GM23338 (cell line): ENCODE measurements around the gene SRGAP2B.
"Not testable (repeated sequence)": the region's sequence is repeated elsewhere in the genome, so short reads cannot be mapped to it uniquely, and the experiment has no call there.

Experiments
- CREB1 ChIP-seq: fragments of 250-450 bp; sonication (Bioruptor Pico); IDR thresholded peaks from 2 replicates; pipeline ENCODE4 v1.5.0; 2020; ENCODE audit warnings: low read depth, mild to moderate bottlenecking, moderate library complexity
- POLR2AphosphoS5 ChIP-seq: IDR thresholded peaks from 2 replicates; pipeline ENCODE4 v1.6.1; 2016; ENCODE audit warnings: antibody characterized with exemption, low read depth
- TF ChIP-seq, protein P1 (sequence below), 2 experiments: fragments of 200-600 bp in 1 of 2; sonication (generic) in 1 of 2; conservative IDR thresholded peaks; 2 replicates each; pipeline versions ENCODE4 v1.5.1 to v1.6.1; 2016 to 2017; ENCODE audit warnings: antibody characterized with exemption in 2 of 2, low read depth in 2 of 2, mild to moderate bottlenecking in 2 of 2, moderate library complexity in 1 of 2

DNA sequence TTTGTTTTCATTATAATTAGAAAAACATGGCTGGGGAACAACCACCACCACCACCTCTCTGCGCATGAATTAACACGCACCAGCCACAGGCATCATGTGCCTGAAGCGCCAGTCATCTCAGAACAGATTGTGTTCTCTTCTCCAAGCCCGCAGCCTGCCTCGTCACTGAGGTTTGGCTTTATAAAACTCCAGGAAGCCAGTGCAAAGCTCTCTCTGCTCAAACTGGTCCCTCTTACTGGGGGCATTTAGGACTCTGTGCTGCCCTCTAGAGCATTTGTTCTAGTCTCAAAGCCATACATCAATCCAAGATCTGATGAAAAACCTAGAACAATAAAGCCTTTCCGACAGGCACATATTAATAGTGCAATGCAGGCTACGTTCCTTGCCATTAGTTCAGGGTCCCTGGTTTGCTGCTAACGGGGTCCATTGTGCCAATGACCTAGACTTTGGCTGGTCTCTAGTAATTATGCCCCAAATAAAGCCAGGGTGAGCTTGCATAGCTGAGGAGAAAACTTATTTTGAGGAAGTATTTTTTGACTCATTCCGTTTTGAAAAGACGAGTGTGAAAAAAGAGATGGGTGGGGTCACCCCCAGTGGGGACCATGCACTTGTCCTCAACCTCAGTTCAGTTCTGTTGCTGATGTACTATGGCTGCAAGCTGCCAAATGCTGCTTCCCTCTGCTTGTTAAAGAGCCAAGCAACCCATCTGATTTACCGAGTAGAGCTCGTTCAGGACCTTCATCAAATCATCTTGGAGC, 181.0 kb downstream of the SRGAP2B start:
- TF ChIP-seq, protein P1, sequence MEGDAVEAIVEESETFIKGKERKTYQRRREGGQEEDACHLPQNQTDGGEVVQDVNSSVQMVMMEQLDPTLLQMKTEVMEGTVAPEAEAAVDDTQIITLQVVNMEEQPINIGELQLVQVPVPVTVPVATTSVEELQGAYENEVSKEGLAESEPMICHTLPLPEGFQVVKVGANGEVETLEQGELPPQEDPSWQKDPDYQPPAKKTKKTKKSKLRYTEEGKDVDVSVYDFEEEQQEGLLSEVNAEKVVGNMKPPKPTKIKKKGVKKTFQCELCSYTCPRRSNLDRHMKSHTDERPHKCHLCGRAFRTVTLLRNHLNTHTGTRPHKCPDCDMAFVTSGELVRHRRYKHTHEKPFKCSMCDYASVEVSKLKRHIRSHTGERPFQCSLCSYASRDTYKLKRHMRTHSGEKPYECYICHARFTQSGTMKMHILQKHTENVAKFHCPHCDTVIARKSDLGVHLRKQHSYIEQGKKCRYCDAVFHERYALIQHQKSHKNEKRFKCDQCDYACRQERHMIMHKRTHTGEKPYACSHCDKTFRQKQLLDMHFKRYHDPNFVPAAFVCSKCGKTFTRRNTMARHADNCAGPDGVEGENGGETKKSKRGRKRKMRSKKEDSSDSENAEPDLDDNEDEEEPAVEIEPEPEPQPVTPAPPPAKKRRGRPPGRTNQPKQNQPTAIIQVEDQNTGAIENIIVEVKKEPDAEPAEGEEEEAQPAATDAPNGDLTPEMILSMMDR (conservative IDR thresholded peaks at IDR 0.05; ENCODE audit: low read depth in 2 of 2), result not testable (repeated sequence)
- TF ChIP-seq POLR2AphosphoS5; CREB1 (CRISPR knock-in tag): not testable (repeated sequence)
